ENCODE measurements around the gene MAMLD1.
A peak's percentile ranks its signal among the peaks of the same experiment; 100 is the strongest.

Gene MAMLD1

DNA sequence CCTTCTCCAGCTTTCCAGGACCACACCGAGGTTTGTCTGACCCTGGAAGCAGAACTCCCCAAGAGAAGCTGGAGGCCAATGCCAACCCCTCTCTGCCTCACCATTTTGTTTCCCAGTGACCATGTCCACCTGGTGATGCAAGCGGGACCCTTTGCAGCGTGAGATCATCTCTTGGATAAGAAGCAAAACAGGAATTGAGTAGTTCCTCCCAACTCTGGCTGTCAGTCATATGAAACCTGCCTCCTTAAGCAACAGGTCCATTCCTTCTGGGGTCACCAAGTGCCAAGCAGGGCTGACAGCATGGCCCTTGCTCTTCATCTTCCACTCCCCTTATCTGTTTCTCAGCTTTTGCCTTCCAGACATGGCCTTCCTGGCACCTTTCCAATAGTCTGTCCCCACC lies 164.0 kb downstream of the MAMLD1 start:
- TF ChIP-seq, protein P1, sequence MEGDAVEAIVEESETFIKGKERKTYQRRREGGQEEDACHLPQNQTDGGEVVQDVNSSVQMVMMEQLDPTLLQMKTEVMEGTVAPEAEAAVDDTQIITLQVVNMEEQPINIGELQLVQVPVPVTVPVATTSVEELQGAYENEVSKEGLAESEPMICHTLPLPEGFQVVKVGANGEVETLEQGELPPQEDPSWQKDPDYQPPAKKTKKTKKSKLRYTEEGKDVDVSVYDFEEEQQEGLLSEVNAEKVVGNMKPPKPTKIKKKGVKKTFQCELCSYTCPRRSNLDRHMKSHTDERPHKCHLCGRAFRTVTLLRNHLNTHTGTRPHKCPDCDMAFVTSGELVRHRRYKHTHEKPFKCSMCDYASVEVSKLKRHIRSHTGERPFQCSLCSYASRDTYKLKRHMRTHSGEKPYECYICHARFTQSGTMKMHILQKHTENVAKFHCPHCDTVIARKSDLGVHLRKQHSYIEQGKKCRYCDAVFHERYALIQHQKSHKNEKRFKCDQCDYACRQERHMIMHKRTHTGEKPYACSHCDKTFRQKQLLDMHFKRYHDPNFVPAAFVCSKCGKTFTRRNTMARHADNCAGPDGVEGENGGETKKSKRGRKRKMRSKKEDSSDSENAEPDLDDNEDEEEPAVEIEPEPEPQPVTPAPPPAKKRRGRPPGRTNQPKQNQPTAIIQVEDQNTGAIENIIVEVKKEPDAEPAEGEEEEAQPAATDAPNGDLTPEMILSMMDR (IDR thresholded peaks at IDR 0.05; ENCODE audit: insufficient read depth, low read depth, low read length, missing control alignments): no peak
- H3K4me3 ChIP-seq (ENCODE audit: low read depth, low read length): no peak overlapping the region
- no peak for DNase-seq (ENCODE audit: low read depth)

DNA sequence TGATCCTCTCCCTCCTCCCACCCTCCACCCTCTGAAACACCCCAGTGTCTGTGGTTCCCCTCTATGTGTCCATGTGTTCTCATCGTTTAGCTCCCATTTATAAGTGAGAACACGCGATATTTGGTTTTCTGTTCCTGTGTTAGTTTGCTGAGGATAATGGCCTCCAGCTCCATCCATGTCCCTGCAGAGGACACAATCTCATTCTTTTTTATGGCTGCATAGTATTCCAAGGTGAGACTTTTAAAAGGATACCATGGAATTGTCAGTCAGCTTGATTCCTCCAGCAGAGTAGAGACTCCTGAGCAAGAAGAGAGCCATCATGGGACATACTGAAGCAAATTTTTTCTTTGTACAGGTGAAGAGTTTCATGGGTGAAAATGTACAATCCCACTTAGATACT lies 166.5 kb downstream of the MAMLD1 start:
- DNase-seq (ENCODE audit: low read depth): no peak
- H3K4me3 ChIP-seq (ENCODE audit: low read depth, low read length): no peak overlapping the region
- TF ChIP-seq, protein P1 (IDR thresholded peaks at IDR 0.05; ENCODE audit: insufficient read depth, low read depth, low read length, missing control alignments): no peak

DNA sequence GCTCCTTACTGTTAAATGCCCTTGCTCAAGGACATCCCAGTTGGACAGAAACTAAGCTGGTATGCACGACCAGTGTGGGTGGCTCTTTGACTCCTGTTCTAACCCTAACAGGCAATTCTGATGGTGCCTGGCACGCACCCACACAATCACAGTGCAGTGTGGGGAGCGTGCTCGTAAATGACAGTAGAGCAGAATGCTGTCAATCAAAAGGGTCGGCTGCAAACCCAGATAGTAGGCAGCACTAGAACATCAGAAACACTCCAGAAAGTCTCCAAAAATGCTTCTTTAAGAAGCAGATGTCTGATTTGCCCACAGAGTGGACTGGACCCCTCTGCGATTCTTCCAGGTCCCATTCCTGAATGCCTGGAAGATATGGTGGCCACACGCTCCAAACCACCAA lies 167.7 kb downstream of the MAMLD1 start:
- DNase-seq (ENCODE audit: low read depth): no peak
- no peak overlapping the region for H3K4me3 ChIP-seq (ENCODE audit: low read depth, low read length)
- TF ChIP-seq, protein P1 (IDR thresholded peaks at IDR 0.05; ENCODE audit: insufficient read depth, low read depth, low read length, missing control alignments): no peak

DNA sequence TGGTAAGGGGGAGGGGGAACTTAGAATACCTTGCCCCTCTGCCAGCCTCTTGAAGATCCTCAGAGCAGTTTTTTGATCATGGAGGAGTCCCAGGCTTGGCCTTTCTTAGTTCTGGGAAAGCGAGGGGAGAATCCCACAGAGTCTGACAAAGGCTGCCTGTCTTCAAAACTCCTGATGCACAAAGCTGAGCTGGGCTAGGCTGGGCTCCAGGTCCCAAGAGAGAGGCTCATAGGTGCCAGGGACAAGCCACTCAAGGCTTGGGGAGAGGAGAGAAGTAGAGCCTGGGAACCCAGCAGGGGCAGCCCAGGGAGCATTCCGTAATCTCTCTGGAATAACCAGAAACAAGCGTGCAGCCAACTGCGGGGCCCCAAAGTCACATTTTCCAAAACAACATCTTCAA lies 168.3 kb downstream of the MAMLD1 start:
- no peak for DNase-seq (ENCODE audit: low read depth)
- TF ChIP-seq, protein P1 (IDR thresholded peaks at IDR 0.05; ENCODE audit: insufficient read depth, low read depth, low read length, missing control alignments): no peak
- H3K4me3 ChIP-seq (ENCODE audit: low read depth, low read length): no peak overlapping the region

DNA sequence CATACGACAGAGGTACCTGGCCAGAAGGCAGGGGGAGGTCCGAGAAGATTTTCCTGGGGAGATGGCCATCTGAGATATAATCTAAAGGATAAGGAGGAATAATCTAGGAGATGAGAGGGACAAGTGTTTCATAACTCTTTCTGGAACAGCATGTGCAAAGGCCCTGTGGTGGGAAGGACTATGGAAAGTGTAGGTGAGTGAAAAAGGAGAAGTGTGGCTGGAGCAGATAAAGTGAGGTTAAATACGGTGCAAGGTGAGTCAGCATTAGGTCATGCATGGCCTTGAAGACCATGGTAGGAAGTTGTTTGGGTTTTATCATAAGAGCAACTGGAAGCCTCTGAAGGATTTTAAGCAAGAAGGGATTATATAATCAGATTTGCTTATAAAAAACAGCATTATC lies 170.7 kb downstream of the MAMLD1 start:
- DNase-seq (ENCODE audit: low read depth): no peak
- no peak overlapping the region for H3K4me3 ChIP-seq (ENCODE audit: low read depth, low read length)
- TF ChIP-seq, protein P1 (IDR thresholded peaks at IDR 0.05; ENCODE audit: insufficient read depth, low read depth, low read length, missing control alignments): no peak

DNA sequence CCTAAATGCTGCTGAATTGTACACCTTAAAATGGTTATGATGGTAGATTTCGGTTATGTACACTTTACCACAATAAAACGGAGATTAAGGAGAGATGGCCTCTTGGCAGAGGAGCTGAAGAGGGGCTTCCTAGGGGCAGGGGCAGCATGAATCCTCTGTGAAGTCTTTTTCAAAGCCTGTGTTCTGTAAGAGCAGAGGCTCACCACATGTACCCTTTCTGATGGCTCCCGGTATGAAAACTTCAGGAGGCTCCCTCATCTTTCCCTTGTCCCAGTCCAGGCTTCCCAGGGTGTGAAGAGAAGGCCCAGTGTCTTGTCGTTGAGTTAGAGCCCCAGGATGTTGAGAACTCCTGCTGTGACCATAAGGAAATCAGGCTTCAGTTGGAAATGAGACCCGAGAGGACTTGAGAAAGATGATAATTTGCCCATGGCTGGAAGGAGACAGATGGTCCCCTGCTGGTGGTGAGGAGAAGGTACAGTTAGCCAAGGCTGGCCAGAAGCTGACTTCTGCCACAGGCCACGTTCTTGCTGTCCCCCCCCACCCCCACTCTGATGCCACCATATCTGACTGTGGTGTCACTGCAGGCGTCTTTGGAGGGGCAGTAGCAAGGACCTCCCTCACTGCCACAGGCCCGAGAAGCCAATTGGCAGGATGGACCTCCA lies 173.5 kb downstream of the MAMLD1 start:
- H3K4me3 ChIP-seq (ENCODE audit: low read depth, low read length): no peak overlapping the region
- DNase-seq (ENCODE audit: low read depth): no peak
- TF ChIP-seq, protein P1 (IDR thresholded peaks at IDR 0.05; ENCODE audit: insufficient read depth, low read depth, low read length, missing control alignments): peak; percentile 22

DNA sequence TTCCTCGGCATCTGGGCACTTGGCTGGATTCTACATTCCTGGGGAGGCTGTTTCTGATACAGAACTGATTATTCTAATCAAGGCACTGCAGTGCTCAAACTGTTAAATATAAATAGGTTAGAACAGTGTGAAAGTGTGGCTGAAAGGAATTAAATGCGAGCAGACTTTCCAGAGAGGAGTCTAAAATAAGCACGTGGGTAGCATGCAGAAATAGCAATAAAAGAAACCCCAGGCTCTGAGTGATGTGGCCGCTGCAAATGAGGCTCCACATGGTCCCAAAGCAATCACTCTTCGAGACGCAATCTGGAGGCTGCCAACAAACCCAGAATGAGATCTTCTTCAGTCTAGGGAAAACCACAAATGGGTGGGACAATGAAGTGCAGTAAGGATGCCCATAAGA lies 174.7 kb downstream of the MAMLD1 start:
- TF ChIP-seq, protein P1 (IDR thresholded peaks at IDR 0.05; ENCODE audit: insufficient read depth, low read depth, low read length, missing control alignments): no peak
- no peak for DNase-seq (ENCODE audit: low read depth)
- H3K4me3 ChIP-seq (ENCODE audit: low read depth, low read length): no peak overlapping the region
